Kidney glomerular epithelial cell (primary cell): ENCODE data around the gene CCDC80.
"Not testable (repeated sequence)": the region's sequence is repeated elsewhere in the genome, so short reads cannot be mapped to it uniquely, and the experiment has no call there.

Experiments used
- DNase-seq: peaks from one replicate; lab custom pipeline; 2025; lab: John Stamatoyannopoulos, UW

The CCDC80 gene

DNA sequence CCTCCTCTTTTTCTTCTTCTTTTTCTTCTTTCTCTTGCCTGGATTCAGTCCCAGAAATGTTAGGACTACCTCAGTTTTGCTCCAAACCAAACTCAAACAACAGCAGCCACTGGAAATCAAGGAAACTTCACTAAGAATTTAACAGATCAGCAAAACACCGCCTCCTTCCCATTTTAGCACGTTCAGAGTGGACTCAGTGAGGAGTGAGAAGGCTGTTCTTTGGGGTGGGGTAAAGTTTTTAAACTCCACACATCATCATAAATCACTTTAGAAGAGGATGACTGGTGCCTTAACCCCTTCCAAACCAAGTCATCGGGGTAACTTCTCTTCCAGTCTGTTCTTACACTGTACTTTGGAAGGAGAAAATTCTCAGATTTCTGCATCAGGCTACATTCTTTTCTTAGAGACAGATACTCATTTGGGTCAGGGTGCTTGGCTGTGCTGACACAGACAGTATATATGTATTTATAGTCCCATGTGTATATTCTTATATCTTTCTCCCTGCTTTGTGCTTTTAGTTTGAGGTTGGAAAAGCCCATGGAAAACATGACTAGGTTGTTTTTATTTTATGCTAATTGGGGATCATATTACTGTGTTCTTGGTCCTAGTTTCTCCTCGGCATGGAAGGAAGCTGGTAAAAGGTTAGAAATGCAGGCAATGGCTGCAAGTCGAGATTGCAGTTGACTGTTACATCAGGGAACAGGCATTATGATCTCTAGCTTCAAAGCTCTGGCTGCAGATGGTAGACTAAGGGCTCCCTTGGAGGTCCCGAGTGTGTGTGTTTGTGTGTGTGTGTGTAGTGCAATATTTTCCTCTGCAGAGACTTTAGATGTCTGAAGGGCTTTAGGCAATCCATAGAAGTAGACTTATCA, at the start of gene CCDC80:
Gene CCDC80, minus strand, starts transcription at position 214 of the 872 bp plus-strand sequence. CDS start 1,238 bp downstream, outside the sequence.
- peak; percentile 91 for DNase-seq

- DNase-seq: no peak
These were observed 49.0 kb upstream of the CCDC80 start for GRCh38 chr3:112689989-112690388.

- DNase-seq: no peak
These were observed 48.4 kb upstream of the CCDC80 start for GRCh38 chr3:112689385-112689784.

DNA sequence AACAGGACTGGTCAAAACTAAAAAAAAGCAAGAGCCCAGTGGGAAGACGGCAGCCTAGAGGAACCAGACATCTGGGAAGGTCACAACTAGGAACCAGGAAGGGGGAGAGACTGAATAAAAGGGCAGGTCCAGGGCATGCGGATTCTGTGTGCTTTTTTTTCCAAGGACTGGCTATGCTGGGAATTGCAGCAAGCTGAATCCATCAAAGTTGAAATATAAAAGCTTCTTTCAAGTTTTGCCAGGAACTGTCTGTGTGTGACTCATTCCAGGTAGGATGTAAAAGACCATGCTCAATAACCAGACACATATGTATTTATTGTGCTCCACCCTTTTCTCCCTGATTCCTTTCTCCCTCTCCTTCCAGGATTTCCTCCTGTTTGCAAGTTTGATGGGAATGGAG, 47.9 kb upstream of the CCDC80 start:
- no peak for DNase-seq

DNA sequence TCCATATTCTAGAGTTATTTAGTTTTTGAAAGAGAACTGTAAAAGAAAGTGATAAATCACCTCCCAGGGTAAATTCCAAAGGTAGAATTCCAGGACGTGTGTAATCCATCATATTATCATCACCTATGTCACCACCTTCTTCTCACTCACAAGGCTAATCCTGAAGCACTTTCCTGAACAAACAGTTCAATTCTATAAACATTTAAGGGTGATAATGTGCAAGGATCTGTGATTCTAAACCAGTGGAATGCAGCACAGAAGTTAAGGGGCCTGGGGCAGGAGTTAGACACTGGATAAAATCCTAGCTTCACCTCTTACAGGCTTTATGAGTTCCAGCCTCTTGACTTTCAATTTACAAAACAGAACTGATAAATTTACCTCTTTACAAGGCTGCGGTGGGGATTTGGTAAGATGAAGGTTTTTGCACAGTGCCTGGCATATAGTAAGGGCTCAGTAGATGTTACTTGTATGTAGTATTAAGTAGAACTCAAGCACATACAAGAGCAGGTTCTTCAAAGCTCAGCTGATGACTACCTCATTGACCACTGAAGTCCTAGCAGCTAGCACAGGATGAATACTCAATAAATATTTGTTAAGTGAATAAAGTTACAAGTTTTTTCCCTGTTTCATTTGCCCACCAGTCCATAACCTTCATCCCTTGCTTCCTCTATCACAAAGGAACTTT, 47.3 kb upstream of the CCDC80 start:
- DNase-seq: no peak

GRCh38 chr3:112687616-112688015, 46.7 kb upstream of the CCDC80 start:
- DNase-seq: no peak

- no peak for DNase-seq
These were observed 46.3 kb upstream of the CCDC80 start for GRCh38 chr3:112687211-112687610.

GRCh38 chr3:112685956-112686799, 45.2 kb upstream of the CCDC80 start:
- DNase-seq: no peak

- no peak for DNase-seq
These were observed 44.5 kb upstream of the CCDC80 start for GRCh38 chr3:112685420-112685819.

- no peak for DNase-seq
These were observed 41.4 kb upstream of the CCDC80 start for GRCh38 chr3:112682361-112682760.

DNA sequence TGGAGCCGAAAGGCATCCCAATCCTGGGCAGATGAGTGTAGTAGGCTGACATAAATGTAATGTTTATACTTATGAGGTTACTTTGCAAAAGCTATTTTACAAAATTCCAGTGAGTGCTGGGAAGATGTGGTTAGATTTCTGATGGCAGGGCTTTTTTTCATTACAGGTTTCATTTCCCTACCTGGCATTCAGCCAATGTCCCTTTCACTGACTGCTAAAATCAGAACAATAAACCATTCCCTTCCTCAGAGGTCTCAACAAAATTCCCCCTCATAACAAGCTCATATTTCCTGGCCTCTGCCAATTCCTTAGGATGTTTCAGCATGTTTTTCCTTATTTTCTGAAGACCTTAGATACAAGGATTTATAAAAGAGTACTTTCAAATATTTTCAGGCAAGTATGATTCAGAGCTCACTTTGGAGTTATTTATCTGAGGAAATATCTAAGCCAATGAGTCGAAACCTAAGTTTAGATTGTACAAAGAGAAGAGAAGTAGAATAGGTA, 40.9 kb upstream of the CCDC80 start:
- DNase-seq: peak; percentile 75

DNA sequence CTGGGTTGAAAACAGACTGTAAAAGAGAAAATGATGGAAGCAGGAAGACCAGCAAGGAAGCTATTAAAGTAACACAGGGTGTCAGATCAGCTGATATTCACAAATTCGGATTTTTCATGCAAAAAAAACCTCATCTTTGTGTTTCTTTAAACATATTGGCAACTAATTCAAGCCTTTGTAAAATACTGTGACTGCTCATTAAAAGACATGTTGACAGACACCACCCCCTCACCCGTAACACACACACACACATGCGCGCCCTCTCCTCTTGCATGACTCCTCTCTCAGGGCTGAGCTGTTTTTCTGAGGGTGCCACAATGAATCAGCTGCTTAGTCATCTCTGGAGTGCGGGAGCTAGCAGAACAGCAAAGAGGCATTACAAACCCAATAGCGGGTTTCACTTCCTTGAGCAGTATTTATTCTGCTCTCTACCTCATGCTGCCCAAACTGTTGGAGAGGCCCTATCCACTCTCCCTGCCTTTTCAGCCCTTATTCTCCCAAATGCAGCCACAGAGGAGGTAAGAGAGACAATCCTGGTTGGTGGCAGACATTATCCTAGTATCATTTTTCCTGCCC, 35.8 kb upstream of the CCDC80 start:
- DNase-seq: peak; percentile 97

GRCh38 chr3:112675943-112676535, 35.1 kb upstream of the CCDC80 start:
- DNase-seq: no peak

DNA sequence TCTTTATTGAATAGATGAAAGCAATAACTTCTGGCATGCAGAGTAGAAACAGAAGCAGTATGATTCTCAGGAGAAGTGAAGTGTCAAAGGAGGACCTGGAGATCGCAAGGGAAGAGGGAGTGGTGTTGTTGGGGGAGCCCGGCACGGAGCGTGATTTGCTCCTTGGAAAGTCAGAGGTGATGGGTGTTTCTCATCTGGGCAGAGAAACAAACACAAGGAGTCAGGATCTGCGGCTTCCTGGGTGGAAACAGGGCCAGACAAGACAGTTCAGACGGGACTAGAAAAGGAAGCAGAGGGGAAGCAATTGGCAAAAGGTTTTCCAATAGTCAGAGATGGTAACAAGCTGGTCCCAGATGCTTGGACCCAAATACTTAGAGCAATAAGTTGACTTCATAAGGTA, 34.4 kb upstream of the CCDC80 start:
- DNase-seq: no peak

DNA sequence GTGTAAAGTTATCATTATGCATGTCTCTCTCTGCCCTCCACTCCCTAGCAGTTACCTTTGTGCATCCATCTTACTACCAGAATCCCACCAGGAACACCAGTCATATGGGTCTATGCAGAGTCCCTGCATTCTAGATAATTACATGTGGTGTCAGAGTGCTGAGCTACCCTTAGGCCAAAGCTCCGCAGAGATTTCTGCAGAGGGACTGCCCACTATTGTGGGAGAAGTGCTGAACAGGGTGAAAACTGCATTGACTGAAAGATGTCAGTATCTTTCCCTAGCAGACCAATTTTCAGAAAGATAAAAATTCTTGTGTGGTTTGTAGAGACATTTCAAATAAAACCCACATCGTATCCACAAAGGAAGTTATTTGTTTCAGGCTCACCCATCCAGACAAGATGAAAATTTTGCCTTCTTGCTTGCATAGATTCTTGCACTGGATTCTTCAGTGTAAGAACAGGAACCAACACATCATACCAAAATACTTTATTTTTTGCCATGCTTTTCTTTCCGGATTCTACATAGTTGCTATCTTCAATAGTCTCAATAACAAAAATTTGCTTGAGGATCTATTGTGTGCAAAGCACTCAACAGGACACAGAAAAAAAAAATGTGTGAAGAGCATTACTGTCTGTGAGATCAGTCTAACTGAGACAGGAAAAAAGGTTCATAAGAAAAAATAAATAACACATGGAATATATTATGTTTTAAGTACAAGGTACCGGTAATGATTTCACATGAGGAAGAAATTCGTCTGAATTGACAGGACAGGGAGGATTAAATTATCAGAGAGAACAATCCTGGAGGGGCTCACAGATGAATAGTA, 32.0 kb upstream of the CCDC80 start:
- no peak for DNase-seq

DNA sequence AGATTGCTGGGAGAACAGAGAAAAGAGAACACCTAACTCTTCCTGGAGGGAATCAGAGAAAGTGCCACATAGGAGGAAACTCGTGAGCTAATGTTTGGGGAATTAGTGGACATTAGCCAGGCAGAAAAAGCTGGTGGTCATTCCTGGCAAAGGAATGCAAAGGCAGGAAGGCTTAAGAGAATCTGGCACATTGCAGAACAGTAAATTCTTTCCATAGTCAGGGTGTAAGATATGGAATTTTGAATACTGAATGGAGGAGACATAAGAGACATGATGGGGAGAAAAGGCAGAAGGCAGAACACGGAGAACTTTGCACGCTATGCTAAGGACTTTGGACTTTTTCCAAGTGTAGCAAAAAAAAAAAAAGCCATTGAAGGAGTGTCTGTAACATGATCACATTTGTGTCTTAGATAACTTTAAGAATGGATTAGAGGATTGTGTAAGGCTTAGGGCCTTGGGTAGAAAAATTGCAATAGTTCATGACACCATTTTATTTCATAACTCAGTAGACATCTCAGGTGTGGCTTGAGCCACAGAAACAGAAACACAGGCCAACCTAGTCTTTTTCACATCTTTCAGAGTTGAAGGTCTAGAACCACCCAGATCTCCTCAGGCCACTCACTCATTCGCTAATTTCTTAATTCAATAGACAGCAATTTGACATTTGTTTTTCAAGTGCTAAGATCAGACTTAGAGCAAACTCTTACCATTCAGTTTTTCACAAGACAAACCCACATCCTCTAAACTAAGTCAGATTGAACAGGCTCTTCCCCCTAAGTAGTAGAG, 31.2 kb upstream of the CCDC80 start:
- DNase-seq: peak; percentile 86

DNA sequence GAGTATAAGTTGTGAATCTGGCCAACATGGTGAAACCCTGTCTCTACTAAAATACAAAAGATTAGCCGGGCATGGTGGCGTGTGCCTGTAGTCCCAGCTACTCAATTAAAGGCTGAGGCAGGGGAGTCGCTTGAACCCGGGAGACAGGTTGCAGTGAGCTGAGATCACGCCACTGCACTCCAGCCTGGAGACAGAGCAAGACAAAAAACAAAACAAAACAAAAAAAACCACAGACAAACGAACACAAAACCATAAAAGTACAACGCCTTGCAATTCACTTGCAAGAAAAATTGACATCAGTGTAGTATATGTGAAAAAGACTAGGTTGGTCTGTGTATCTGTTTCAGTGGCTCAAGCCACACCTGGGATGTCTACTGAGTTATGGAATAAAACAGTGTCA, 29.9 kb upstream of the CCDC80 start:
- DNase-seq: no peak

DNA sequence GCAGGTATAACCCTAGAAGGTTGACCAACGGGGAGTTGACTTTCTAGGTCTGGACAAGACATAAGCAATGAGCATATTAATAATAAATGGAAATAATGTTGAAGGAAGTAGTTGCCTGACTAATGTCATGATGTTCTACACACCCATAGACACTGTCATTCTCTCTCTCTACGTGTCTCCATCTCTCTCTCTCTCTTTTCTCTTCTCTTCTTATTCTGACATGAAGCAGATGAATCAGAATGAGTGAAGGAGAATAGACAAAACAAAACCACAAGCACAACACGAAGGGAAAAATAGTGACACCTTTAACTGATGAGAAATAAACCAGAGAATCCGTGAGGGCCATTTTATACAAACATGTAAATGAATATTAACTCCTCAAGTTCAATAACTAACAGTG, 26.7 kb upstream of the CCDC80 start:
- peak; percentile 55 for DNase-seq

- DNase-seq: not testable (repeated sequence)
These were observed 24.1 kb upstream of the CCDC80 start for GRCh38 chr3:112665009-112665408.

DNA sequence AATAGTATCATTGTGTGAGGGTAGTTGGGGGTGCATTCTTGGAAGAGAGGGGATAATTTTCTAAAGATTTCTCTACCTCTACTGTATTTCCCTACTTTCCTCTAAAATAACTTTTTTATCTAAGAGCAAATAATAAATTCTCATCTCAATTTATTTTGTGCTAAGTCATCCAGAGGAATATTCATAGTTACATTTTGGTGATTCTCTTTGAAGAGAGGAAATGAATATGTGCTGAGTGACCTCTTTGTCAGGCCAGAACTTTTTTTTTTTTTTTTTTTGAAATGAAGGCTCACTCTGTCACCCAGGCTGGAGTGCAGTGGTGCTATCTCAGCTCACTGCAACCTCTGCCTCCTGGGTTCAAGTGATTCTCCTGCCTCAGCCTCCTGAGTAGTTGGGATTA, 15.1 kb upstream of the CCDC80 start:
- no peak for DNase-seq
